HG02798 (cell line): Measurements from ENCODE around the gene P4HB.

ENCODE experiments used
- ATAC-seq: cut with Tn5 transposase; IDR thresholded peaks from one replicate; pipeline ENCODE4 v1.9.1; 2021; ENCODE audit warnings: mild to moderate bottlenecking; ENCODE audit not compliant: unreplicated experiment, poor library complexity

Gene P4HB

GRCh38 chr17:81833160-81833920, 27.0 kb downstream of the P4HB start, which contains the start of gene MCRIP1:
Gene MCRIP1, minus strand, starts transcription at chr17:81833291. Its CDS starts 8,785 bp downstream, at chr17:81824506.
- peak; percentile 84 for ATAC-seq

- peak; percentile 86 for ATAC-seq
These were observed 27.7 kb downstream of the P4HB start for GRCh38 chr17:81832608-81833159.

DNA sequence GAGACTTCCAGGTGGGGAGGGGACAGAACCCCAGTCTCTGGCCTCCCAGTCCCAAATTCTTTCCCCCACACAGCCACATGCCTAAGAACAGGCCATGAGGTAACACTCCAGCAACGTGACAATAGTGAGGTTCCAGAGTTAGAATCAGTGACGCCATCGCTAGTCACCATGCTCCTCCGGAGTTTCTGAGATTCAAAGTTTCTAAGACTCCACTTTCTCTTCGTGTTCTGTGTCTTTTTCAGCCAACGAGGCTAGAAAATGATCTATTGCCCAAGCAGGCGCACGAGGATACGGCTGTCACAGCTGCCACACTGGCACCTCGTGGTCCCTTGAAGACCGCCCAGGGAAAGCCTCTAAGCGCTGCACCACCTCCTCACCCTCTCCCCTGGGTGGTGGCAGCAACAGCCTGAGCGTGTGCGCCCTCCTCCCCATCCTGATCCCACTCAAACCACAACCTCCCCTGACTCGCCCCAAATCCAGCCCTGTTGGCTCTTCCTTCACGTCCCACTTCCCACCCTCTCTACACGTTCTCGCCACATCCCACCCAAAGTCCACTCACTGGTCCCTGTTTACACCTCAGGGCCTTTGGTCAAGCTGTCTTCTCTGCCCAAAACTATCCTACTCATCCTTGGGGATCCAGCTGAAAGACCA, 28.3 kb downstream of the P4HB start:
- no peak for ATAC-seq

DNA sequence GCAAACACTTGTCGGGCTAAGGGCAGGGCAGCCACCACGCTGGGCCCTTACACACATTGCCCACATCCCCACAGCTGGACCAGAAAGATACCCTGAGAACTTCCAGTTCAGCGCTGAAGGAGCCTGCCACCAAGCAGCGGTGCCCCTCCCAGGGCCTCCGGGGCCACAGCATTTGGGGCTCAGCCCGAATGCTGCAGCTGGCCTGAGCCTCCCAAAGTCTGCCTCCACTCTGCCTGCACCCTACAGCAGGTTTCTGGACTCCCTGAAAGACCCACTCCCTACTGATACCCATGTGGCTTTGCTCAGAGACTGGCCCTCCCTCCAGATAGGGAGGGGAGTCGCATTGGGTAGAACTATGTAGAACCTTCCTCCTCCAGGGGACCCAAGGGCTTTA, 28.8 kb downstream of the P4HB start:
- ATAC-seq = no peak

DNA sequence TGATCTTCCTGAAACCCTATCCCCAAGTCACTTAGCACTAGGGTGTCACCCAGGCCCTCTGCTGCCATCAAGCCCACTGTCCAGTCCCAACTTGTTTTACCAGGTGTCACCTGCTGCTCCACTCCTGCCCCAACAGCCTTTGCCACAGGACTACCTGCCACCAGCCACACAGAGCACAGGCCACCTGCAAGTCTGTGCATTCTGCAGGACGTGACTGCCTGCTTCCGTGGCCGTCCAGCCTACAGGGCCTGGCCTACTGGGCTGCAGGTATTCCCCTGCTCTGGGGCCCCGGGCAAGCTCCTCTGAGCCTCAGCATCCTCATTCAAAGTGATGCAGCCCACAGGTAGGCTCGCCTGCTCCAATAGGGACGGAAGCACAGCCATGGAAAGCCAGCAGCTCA, 30.5 kb downstream of the P4HB start:
- ATAC-seq = no peak

DNA sequence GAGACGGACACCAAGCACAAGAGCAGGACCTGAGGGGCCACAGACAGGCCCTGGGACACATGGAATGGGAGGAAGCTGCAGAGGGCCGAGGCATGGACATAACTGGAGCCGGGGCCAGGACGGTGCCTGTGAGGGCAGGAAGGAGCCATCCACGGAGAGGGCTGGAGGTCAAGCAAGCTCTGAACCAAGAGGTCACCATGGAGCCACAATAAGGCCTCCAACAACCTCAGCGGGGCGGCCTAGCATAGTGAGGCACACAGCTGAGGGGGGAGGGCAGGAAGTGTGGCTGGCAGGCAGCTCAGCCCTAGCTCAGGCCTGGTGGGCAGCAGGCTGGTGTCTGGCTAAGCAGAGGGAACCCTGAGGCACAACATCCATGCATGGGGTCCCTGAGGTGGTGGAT, 31.7 kb downstream of the P4HB start:
- no peak for ATAC-seq

GRCh38 chr17:81825841-81826466, 34.4 kb downstream of the P4HB start:
- ATAC-seq = no peak

DNA sequence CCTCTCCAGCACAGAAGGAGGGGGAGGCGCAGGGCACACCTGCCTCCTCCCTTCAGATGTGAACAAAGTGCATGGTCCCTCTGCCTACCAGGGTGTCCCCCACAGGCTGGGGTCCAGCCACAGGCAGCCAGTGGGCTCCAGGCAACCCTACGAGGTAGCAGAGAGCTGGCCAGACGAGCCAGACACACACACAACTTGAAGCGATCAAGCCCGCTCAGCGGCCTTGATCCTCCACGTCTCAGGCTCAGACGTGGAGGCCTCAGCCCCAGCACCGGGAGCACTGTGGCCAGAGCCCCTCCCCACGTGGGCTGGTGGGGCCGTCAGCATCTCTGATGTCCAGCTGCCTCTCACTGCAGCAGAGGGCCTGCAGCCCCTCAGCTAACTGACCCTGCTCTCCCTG, 35.7 kb downstream of the P4HB start:
- no peak for ATAC-seq

DNA sequence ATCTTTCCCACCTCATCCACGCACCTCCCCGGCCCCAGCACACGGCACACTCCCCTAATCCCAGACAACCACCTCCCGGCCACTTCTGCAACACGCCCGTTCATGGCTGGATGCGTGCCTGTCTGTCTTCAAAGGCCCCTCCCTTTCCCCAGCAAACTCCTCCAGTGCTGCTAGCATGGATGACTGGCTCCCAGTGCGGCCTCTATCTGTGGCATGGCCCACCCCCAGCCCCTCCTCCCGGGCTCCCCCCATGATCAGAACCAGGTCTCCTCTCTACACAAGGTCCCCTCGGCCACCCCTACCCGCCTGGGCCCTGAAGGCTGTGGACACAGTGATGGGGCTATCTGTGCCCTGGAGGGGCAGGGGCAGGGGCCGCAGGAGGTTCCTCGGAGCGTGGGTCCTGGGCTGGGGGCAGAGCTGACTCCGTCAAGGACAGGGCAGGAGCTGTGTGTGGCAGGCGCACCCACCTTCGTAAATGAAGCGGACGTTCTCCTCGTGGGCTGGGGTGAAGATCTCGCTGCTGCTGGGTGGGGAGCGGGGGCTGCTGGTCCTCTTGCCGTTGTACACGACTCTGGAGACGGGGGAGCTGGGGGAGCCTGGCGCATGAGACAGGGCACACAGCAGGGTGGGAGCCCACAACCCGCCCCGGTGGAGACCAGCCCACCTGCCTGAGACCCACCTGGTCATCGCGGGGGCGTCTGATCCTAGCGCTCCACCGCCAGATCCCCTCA, 36.4 kb downstream of the P4HB start:
- no peak for ATAC-seq

DNA sequence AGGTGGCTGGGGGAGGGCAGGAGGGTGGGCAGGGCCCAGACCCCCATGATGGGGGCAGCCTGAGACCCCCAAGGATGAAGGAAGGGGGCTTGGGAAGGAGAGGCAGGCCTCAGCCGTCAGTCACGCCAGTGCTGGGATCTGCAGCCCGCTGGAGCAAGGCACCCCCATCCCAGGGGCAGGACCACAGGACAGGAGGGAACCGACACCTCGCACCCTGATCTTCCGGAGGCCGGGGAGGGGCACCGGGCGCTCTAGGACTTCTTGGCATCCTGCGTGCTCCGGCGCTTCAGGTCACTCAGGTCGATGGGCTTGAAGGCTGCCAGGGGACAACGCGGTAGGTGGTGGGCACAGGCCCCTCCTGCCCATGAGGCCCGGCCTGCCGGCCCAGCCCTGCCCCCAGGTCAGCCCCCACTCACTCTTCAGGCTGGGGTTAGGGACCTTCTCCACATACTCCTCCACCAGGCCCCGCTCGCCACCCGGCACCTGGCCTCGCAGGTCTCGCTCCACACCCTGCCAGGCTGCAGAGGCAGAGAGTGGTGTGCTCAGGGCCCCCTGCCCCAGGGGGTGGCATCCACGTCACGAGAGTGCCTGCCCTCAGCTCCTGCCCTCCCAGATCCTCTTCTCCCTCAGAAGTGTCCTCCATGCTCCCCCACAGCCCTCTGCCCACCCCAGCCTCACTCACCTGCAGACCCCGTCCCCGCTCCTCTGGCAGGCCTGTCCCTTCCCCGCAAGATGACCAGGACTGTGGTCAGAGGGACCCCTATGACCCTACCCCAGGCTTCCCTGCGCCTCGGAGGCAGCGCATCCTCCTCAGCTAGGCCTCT, 37.1 kb downstream of the P4HB start:
- ATAC-seq = no peak

- ATAC-seq = no peak
These were observed 38.1 kb downstream of the P4HB start for GRCh38 chr17:81822312-81822637.

GRCh38 chr17:81821603-81822311, 38.6 kb downstream of the P4HB start:
- ATAC-seq = no peak

DNA sequence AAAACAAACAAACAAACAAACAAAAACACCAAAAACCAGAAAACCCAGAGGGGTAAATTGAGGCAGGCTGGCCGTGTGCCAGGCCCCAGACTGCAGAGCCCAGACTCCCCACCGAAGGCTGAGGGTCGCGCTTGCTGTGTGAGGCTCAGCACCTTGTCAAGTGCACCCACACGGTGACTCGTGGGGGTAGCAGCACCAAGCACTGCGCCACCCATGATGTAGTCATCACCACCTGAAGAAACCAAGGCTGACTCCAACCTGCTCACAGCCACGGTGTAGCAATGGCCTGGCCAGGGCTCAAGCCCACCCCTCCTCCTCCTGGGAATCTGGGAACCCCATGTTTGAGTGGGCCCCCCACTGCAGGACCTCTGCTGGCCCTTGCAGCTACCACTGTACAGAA, 39.2 kb downstream of the P4HB start:
- no peak for ATAC-seq

DNA sequence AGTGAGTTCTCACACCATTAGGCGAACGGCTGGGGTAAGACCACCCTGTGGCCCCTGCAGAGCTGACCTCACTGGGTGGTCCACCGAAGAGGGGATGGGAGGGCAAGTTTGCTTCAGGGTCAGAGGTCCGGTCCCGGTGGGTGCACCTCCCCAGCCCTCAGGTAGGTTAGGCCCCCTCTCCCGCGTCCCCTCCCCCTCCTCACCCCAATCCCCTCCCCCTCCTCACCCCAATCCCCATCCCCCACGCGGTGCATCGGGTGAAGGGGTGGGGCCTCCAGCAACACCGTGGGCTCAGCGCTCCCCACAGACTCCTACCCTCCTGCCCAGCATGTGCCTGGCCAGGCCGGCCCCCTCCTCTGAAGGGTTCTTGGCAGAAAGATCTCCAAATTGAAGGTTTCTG, 40.6 kb downstream of the P4HB start:
- no peak for ATAC-seq

DNA sequence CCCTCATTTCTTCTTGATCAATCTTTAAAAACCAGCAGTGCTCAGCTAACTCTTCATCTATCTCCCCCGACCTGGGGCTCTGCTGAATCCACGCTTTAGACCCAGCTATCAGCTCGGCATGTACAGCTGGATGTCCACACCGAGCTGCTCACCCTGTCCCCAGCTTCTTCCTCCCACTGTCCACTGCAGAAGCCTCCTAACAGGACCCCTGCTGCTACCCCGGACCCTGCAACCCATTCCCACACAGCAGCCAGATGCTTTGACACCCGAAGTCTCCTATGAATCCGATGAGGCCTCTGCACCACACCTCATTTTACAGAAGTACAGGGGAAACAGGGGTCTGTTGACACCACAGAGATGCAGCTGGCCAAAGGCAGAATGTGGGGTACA, 42.6 kb downstream of the P4HB start:
- ATAC-seq = no peak

GRCh38 chr17:81815646-81815986, 44.7 kb downstream of the P4HB start:
- no peak for ATAC-seq

GRCh38 chr17:81814748-81815645, 45.3 kb downstream of the P4HB start:
- ATAC-seq = no peak

DNA sequence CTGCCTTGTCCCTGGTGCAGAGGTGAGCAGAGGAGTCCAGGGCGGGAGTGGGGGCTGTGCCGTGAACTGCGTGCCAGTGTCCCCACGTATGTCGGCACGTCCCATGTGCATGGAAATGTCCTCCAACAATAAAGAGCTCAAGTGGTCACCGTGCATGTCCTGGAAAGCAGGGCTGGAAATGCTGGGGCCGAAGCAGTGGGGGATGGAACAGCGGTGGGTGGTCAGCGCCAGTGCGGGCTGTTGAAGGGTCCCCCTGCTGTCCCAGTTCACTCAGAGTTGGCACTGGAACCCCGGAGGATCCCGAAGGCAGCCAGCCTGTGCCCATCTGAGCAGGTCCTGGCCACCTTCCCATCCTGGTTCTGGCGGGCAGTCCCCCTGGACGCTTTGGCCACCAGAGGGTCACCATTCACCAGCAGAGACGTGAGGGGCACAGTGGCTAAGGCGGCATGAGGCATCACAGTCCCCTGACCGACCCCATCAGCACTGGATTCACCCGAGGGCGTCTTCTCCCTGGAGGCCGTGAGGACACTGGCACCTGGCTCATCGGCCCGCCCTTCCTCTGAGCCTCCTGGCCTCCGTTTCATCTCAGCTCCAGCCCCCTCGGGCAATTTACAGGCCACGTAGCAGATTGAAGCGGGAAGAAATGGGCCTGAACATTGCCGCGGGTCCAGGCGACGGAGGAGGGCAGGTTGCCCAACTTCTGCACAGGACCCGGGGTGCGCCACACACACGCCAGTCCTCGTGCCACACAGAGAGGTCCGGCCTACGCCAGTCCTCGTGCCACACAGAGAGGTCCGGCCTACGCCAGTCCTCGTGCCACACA, 46.3 kb downstream of the P4HB start:
- no peak for ATAC-seq
